Measurements from ENCODE around the gene NPW.

The NPW gene

GRCh38 chr16:2039274-2040031, 19.9 kb downstream of the NPW start:
- POLR2A ChIA-PET, result interaction anchor here (0.5 to 0.7 kb wide), 3 partner anchors 113 to 1828 kb away, joined by 3 to 7 read pairs (median 4); partner anchors contain the start of gene TRAF7
- no peak for DNase-seq (ENCODE audit: extremely low spot score)
- CTCF ChIA-PET, result interaction anchor here (1.1 to 1.6 kb wide), 3 partner anchors 16 to 990 kb away, joined by 3 to 5 read pairs (median 4); no protein-coding TSS in a partner anchor
- TF ChIP-seq CTCF (IDR thresholded peaks at IDR 0.05; ENCODE audit: control extremely low read depth, extremely low read depth, low read depth, missing control alignments), result no peak

DNA sequence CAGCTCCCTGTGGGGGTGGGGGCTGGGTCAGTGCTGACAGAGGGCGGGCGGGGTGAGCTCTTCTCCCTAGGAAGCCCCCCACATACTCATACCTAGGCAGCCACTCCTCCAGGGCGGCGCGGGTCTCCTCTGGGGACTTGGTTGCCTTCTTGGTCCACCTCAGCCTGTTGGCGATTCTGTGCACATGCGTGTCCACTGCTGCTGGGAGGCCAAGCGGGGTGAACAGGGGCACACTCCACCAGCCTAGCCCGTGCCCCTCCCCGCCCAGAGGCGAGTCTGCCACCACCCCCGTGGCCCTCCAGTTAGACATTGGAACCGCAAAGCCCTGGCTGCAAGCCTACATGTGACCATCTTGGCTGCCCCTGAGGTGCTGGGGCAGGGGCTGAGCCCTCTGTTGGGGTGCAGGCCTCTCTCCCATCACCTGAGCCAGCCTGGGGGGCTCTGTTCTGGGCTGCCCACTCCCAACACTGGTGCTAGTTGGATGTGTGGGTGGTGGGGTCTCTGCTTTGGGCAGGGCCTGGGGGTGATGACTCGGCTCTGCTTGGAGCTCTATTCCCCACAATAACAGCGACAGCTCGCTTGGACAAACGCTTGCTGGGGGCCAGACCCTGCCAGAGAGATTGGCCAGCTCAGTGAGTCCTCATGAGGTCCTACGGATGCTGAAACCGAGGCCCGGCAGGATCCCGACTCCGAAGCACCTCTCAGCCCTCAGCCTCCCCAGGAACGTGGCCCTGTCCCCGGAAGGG, 20.6 kb downstream of the NPW start:
- DNase-seq (ENCODE audit: extremely low spot score), result no peak
- ChIA-PET CTCF (interaction anchor here (1.1 to 1.6 kb wide), 2 partner anchors 18 to 101 kb away, joined by 4 to 5 read pairs; no protein-coding TSS in a partner anchor), POLR2A (interaction anchor here (0.7 kb wide), 1 partner anchor 115 kb away, joined by 3 read pairs; the partner anchor contains the start of gene TRAF7)
- no peak for TF ChIP-seq CTCF (IDR thresholded peaks at IDR 0.05; ENCODE audit: control extremely low read depth, extremely low read depth, low read depth, missing control alignments)

GRCh38 chr16:2040787-2041522, 21.4 kb downstream of the NPW start:
- POLR2A ChIA-PET, result interaction anchor here (1.0 kb wide), 1 partner anchor 114 kb away, joined by 3 read pairs; the partner anchor contains the start of gene TRAF7
- DNase-seq (ENCODE audit: extremely low spot score), result no peak

GRCh38 chr16:2042171-2042985, 22.8 kb downstream of the NPW start:
- no peak for DNase-seq (ENCODE audit: extremely low spot score)
- no peak for TF ChIP-seq CTCF (IDR thresholded peaks at IDR 0.05; ENCODE audit: control extremely low read depth, extremely low read depth, low read depth, missing control alignments)
- ChIA-PET POLR2A (no interaction called here), CTCF (interaction anchor here (1.3 kb wide), 1 partner anchor 38 kb away, joined by 3 read pairs; no protein-coding TSS in a partner anchor)

More at GRCh38 chr16:2040787-2041522, 21.4 kb downstream of the NPW start:
- TF ChIP-seq CTCF (IDR thresholded peaks at IDR 0.05; ENCODE audit: control extremely low read depth, extremely low read depth, low read depth, missing control alignments), result no peak
- CTCF ChIA-PET, result interaction anchor here (1.1 to 1.6 kb wide), 3 partner anchors 19 to 100 kb away, joined by 3 to 5 read pairs (median 4); no protein-coding TSS in a partner anchor

GRCh38 chr16:2042986-2043666, 23.5 kb downstream of the NPW start:
- CTCF ChIA-PET, result interaction anchor here (1.4 to 1.7 kb wide), 2 partner anchors 15 to 97 kb away, joined by 5 read pairs; no protein-coding TSS in a partner anchor
- TF ChIP-seq CTCF (IDR thresholded peaks at IDR 0.05; ENCODE audit: control extremely low read depth, extremely low read depth, low read depth, missing control alignments), result no peak
- DNase-seq (ENCODE audit: extremely low spot score), result no peak
- POLR2A ChIA-PET, result interaction anchor here (1.2 kb wide), 1 partner anchor 112 kb away, joined by 5 read pairs; the partner anchor contains the start of gene TRAF7
